NB4 (cell line): ENCODE results near the gene JAKMIP3.

Experiments used
- MAX ChIP-seq: IDR thresholded peaks from 2 replicates; pipeline ENCODE4 v1.6.1; 2011; ENCODE audit warnings: low read depth, low read length
- POLR2A ChIP-seq: IDR thresholded peaks from 2 replicates; pipeline ENCODE4 v1.6.1; 2011; ENCODE audit warnings: mild to moderate bottlenecking; ENCODE audit not compliant: insufficient read length; ENCODE audit errors: extremely low read depth
- TF ChIP-seq, protein P1 (sequence below): IDR thresholded peaks from one replicate; pipeline ENCODE4 v1.5.1; 2012; ENCODE audit warnings: low read depth, low read length

DNA sequence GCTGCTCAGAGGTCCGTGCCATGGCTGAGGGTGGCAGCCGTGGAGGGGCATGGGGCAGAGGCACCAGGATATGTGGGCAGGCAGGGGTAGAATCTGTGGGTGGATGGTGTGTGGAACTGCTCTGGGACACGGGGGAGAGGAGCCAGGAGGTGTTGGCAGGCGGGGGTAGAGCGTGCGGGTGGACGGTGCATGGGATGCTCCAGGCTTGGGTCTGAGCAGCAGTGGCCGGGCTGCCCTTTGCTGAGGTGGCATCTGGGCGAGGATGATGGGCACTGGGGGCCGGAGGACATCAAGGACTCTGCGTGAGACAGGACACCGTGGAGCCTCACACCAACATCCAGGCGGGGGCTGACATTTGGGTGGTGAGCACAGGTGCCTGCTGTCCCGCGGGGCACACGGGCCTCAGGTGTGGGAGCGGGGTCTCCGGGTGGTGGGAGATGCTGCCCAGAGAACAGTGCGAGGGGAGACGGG lies 46.2 kb downstream of the JAKMIP3 start:
- TF ChIP-seq, protein P1, sequence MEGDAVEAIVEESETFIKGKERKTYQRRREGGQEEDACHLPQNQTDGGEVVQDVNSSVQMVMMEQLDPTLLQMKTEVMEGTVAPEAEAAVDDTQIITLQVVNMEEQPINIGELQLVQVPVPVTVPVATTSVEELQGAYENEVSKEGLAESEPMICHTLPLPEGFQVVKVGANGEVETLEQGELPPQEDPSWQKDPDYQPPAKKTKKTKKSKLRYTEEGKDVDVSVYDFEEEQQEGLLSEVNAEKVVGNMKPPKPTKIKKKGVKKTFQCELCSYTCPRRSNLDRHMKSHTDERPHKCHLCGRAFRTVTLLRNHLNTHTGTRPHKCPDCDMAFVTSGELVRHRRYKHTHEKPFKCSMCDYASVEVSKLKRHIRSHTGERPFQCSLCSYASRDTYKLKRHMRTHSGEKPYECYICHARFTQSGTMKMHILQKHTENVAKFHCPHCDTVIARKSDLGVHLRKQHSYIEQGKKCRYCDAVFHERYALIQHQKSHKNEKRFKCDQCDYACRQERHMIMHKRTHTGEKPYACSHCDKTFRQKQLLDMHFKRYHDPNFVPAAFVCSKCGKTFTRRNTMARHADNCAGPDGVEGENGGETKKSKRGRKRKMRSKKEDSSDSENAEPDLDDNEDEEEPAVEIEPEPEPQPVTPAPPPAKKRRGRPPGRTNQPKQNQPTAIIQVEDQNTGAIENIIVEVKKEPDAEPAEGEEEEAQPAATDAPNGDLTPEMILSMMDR = no peak
- TF ChIP-seq MAX (no peak), POLR2A (no peak)
